Measurements from ENCODE around the gene ACSL5. TPM values are rescaled to one million over a fixed set of nuclear protein-coding genes. Genes with fewer than 3 reads are reported as not detected.

Gene ACSL5
- total and polyA plus RNA-seq, 2 of the 4 experiments (the other 2 are of a cell fraction) = 0.87 to 1.3 TPM

- Histone ChIP-seq H3K9me3 (ENCODE audit: control insufficient read depth, insufficient read depth, low read length) (no peaks in the 10 kb centered on the region), H3K14ac (replicated peaks; ENCODE audit: low read depth, low read length) (no peak overlapping the region), H4K91ac (ENCODE audit: insufficient read depth, low read depth, low read length) (no peak overlapping the region), H3K27ac (ENCODE audit: insufficient read depth, low read length) (no peak overlapping the region), H3K4me1 (ENCODE audit: control insufficient read depth, insufficient read depth, low read length) (no peaks in the 10 kb centered on the region), H3K36me3 (ENCODE audit: control insufficient read depth, insufficient read depth, low read length) (no peaks in the 10 kb centered on the region), H3K23ac (ENCODE audit: low read depth, low read length) (no peak overlapping the region), H3K9ac (ENCODE audit: low read depth, low read length) (no peak overlapping the region), H2AK9ac (replicated peaks; ENCODE audit: low read depth, low read length, poor library complexity) (no peak overlapping the region), H2BK20ac (ENCODE audit: low read depth, low read length) (no peak overlapping the region), H3K18ac (ENCODE audit: low read depth, low read length) (no peak overlapping the region), H3K27me3 (ENCODE audit: control insufficient read depth, insufficient read depth, low read length) (no peaks in the 10 kb centered on the region; the same call in none of the 2 replicates), H3K4ac (ENCODE audit: low read depth, low read length) (no peak overlapping the region), H3K79me1 (ENCODE audit: low read depth in 1 of 2, low read length in 2 of 2) (no peaks in the 10 kb centered on the region), H4K5ac (ENCODE audit: low read depth, low read length) (no peak overlapping the region), H4K20me1 (ENCODE audit: insufficient read depth, low read length) (no peaks in the 10 kb centered on the region), H2AFZ (replicated peaks; ENCODE audit: low read length, poor library complexity) (no peak overlapping the region), H3K4me3 (ENCODE audit: insufficient read depth, low read depth, low read length) (no peak overlapping the region), H4K8ac (ENCODE audit: low read depth in 2 of 2, low read length in 2 of 2) (no peak overlapping the region), H3K9me1 (ENCODE audit: insufficient read depth, low read length) (no peaks in the 10 kb centered on the region), H2BK15ac (ENCODE audit: low read depth, low read length) (no peak overlapping the region), H3K56ac (ENCODE audit: extremely low read depth, insufficient read depth, low read length) (no peak overlapping the region), H3K4me2 (ENCODE audit: low read depth, low read length) (no peak overlapping the region), H2BK5ac (ENCODE audit: low read depth, low read length, poor library complexity, severe bottlenecking) (no peak overlapping the region), H2BK120ac (ENCODE audit: low read depth, low read length) (no peak overlapping the region), H2AK5ac (ENCODE audit: low read depth, low read length) (no peak overlapping the region)
- no TSS peak for BruUV-seq (replicated peaks)
- ChIA-PET POLR2A (ENCODE audit: unreplicated experiment) (no interaction called here), CTCF (no interaction called here)
- WGBS, 2 experiments (ENCODE audit: extremely low coverage in 2 of 2, insufficient read length in 1 of 2) = 54% methylated on average over 2 of the region's 4 CpGs; no CpG with 5 or more reads in 1 of the 2 experiments
- DNase-seq = no peak
- dilution Hi-C loops (cut with HindIII; ENCODE audit: low sequenced_read_pairs, unreplicated experiment) = no loop called here
- in situ Hi-C loops (cut with MboI; ENCODE audit: low sequenced_read_pairs) = no loop called here
- TF ChIP-seq RCOR1 (IDR thresholded peaks at IDR 0.05; ENCODE audit: insufficient replicate concordance, low read length) = no peak
- TF ChIP-seq USF2 (IDR thresholded peaks at IDR 0.05; ENCODE audit: low read depth, low read length) = no peak
- no peak for TF ChIP-seq ELK1 (IDR thresholded peaks at IDR 0.05; ENCODE audit: borderline replicate concordance, low read depth, low read length)
- no peak for TF ChIP-seq CTCF (conservative IDR thresholded peaks at IDR 0.05; ENCODE audit: low read depth, low read length)
- no peak for TF ChIP-seq RFX5 (IDR thresholded peaks at IDR 0.05; ENCODE audit: low read depth, low read length)
- TF ChIP-seq NFE2L2 (IDR thresholded peaks at IDR 0.05; ENCODE audit: low read depth, low read length) = no peak
- TF ChIP-seq POLR2A (IDR thresholded peaks at IDR 0.05; ENCODE audit: low read depth, low read length) = no peak
- no peak for TF ChIP-seq RAD21 (IDR thresholded peaks at IDR 0.05; ENCODE audit: low read length)
- no peak for TF ChIP-seq SMC3 (IDR thresholded peaks at IDR 0.05; ENCODE audit: low read depth, low read length)
- no peak for TF ChIP-seq CEBPB (IDR thresholded peaks at IDR 0.05; ENCODE audit: low read depth, low read length)
- TF ChIP-seq FOS (IDR thresholded peaks at IDR 0.05; ENCODE audit: low read depth, low read length) = no peak
- no peak for TF ChIP-seq BHLHE40 (IDR thresholded peaks at IDR 0.05; ENCODE audit: low read depth, low read length)
- TF ChIP-seq MAZ (IDR thresholded peaks at IDR 0.05; ENCODE audit: borderline replicate concordance, low read depth, low read length) = no peak
- TF ChIP-seq MXI1 (IDR thresholded peaks at IDR 0.05; ENCODE audit: borderline replicate concordance, low read depth, low read length) = no peak
- TF ChIP-seq CHD1 (IDR thresholded peaks at IDR 0.05; ENCODE audit: low read depth, low read length) = no peak
- intact Hi-C loops (cut with micrococcal nuclease) = no loop called here
- no peak for ATAC-seq (ENCODE audit: low read depth)
Measured at GRCh38 chr10:112335868-112336265, 38.0 kb upstream of the ACSL5 start.

Measured in IMR-90 (cell line).